ENCODE results near the gene UPF3A. TPM values are rescaled to one million over a fixed set of nuclear protein-coding genes. Genes with fewer than 3 reads are reported as not detected.

Gene UPF3A
- total and polyA plus RNA-seq, 2 of the 4 experiments (the other 2 are of a cell fraction) = 11.7 to 51.6 TPM

- Histone ChIP-seq H3K27me3 (ENCODE audit: control insufficient read depth, insufficient read depth, low read length) (no peaks in the 10 kb centered on the region), H2BK120ac (ENCODE audit: low read depth, low read length) (peak overlapping the region; percentile 57; the same call in 1 of the 2 replicates), H3K36me3 (ENCODE audit: control insufficient read depth, insufficient read depth, low read length) (peaks cover 19% of the 10 kb centered on the region), H2AK5ac (ENCODE audit: low read depth, low read length) (no peak overlapping the region), H3K23ac (ENCODE audit: low read depth, low read length) (no peak overlapping the region), H2AK9ac (replicated peaks; ENCODE audit: low read depth, low read length, poor library complexity) (peak overlapping the region; percentile 83), H2BK5ac (ENCODE audit: low read depth, low read length, poor library complexity, severe bottlenecking) (peak overlapping the region; percentile 64), H3K27ac (ENCODE audit: insufficient read depth, low read length) (peak overlapping the region; percentile 77), H4K5ac (ENCODE audit: low read depth, low read length) (peak overlapping the region; percentile 95), H3K4me1 (ENCODE audit: control insufficient read depth, insufficient read depth, low read length) (peaks cover 6% of the 10 kb centered on the region), H4K8ac (ENCODE audit: low read depth in 2 of 2, low read length in 2 of 2) (peak overlapping the region; percentile 84 to 95), H3K18ac (ENCODE audit: low read depth, low read length) (no peak overlapping the region), H3K9ac (ENCODE audit: low read depth, low read length) (no peak overlapping the region; the same call in 1 of the 2 replicates), H3K9me3 (ENCODE audit: control insufficient read depth, insufficient read depth, low read length) (no peaks in the 10 kb centered on the region), H2AFZ (replicated peaks; ENCODE audit: low read length, poor library complexity) (peak overlapping the region; percentile 97), H3K4me3 (ENCODE audit: insufficient read depth, low read depth, low read length) (peak overlapping the region; percentile 99), H2BK15ac (ENCODE audit: low read depth, low read length) (no peak overlapping the region), H3K4me2 (ENCODE audit: low read depth, low read length) (peak overlapping the region; percentile 90), H3K9me1 (ENCODE audit: insufficient read depth, low read length) (0 out of 2 replicates have a peak, but pooled peaks cover 2% of the 10 kb centered on the region), H3K56ac (ENCODE audit: extremely low read depth, insufficient read depth, low read length) (no peak overlapping the region), H3K4ac (ENCODE audit: low read depth, low read length) (peak overlapping the region; percentile 71; the same call in 1 of the 2 replicates), H4K91ac (ENCODE audit: insufficient read depth, low read depth, low read length) (no peak overlapping the region; the same call in 1 of the 2 replicates), H3K79me1 (ENCODE audit: low read depth in 1 of 2, low read length in 2 of 2) (peaks cover 17 to 33% of the 10 kb centered on the region in 2 experiments), H4K20me1 (ENCODE audit: insufficient read depth, low read length) (peaks cover 9% of the 10 kb centered on the region; the same call in 1 of the 2 replicates), H3K14ac (replicated peaks; ENCODE audit: low read depth, low read length) (peak overlapping the region; percentile 75), H2BK20ac (ENCODE audit: low read depth, low read length) (no peak overlapping the region; the same call in 1 of the 2 replicates)
- DNase-seq (no peak), ATAC-seq (ENCODE audit: low read depth) (no peak)
- BruUV-seq (replicated peaks) = no TSS peak
- intact Hi-C loops (cut with micrococcal nuclease) = no loop called here
- ChIA-PET POLR2A (ENCODE audit: unreplicated experiment) (no interaction called here), CTCF (no interaction called here)
- TF ChIP-seq SMC3 (IDR thresholded peaks at IDR 0.05; ENCODE audit: low read depth, low read length) (no peak), RFX5 (IDR thresholded peaks at IDR 0.05; ENCODE audit: low read depth, low read length) (no peak), CHD1 (IDR thresholded peaks at IDR 0.05; ENCODE audit: low read depth, low read length) (no peak), FOS (IDR thresholded peaks at IDR 0.05; ENCODE audit: low read depth, low read length) (no peak), MAZ (IDR thresholded peaks at IDR 0.05; ENCODE audit: borderline replicate concordance, low read depth, low read length) (no peak), CEBPB (IDR thresholded peaks at IDR 0.05; ENCODE audit: low read depth, low read length) (no peak), RAD21 (IDR thresholded peaks at IDR 0.05; ENCODE audit: low read length) (no peak), RCOR1 (IDR thresholded peaks at IDR 0.05; ENCODE audit: insufficient replicate concordance, low read length) (no peak), BHLHE40 (IDR thresholded peaks at IDR 0.05; ENCODE audit: low read depth, low read length) (no peak)
- TF ChIP-seq, protein P1, sequence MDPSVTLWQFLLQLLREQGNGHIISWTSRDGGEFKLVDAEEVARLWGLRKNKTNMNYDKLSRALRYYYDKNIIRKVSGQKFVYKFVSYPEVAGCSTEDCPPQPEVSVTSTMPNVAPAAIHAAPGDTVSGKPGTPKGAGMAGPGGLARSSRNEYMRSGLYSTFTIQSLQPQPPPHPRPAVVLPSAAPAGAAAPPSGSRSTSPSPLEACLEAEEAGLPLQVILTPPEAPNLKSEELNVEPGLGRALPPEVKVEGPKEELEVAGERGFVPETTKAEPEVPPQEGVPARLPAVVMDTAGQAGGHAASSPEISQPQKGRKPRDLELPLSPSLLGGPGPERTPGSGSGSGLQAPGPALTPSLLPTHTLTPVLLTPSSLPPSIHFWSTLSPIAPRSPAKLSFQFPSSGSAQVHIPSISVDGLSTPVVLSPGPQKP (IDR thresholded peaks at IDR 0.05; ENCODE audit: borderline replicate concordance, low read depth, low read length) = no peak
- TF ChIP-seq, protein P2, sequence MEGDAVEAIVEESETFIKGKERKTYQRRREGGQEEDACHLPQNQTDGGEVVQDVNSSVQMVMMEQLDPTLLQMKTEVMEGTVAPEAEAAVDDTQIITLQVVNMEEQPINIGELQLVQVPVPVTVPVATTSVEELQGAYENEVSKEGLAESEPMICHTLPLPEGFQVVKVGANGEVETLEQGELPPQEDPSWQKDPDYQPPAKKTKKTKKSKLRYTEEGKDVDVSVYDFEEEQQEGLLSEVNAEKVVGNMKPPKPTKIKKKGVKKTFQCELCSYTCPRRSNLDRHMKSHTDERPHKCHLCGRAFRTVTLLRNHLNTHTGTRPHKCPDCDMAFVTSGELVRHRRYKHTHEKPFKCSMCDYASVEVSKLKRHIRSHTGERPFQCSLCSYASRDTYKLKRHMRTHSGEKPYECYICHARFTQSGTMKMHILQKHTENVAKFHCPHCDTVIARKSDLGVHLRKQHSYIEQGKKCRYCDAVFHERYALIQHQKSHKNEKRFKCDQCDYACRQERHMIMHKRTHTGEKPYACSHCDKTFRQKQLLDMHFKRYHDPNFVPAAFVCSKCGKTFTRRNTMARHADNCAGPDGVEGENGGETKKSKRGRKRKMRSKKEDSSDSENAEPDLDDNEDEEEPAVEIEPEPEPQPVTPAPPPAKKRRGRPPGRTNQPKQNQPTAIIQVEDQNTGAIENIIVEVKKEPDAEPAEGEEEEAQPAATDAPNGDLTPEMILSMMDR (conservative IDR thresholded peaks at IDR 0.05; ENCODE audit: low read depth, low read length) = no peak
- in situ Hi-C loops (cut with MboI; ENCODE audit: low sequenced_read_pairs) = no loop called here
- WGBS, 2 experiments (ENCODE audit: extremely low coverage in 2 of 2, insufficient read length in 1 of 2) = no CpG with 5 or more reads among the region's 4 CpGs
- dilution Hi-C loops (cut with HindIII; ENCODE audit: low sequenced_read_pairs, unreplicated experiment) = no loop called here
Observed at GRCh38 chr13:114234266-114234644, 47.1 kb upstream of the UPF3A start.
